Vagina (tissue), 2 donors: ENCODE data around the gene PCSK6.
"Not testable (repeated sequence)": the region's sequence is repeated elsewhere in the genome, so short reads cannot be mapped to it uniquely, and the experiment has no call there.

Source experiments
- CTCF ChIP-seq, 3 experiments: fragments of 450-650 bp in 2 of 3; fragments of 200-600 bp in 1 of 3; sonication (generic) in 1 of 3; IDR thresholded peaks; one replicate each; pipeline ENCODE4 v1.5.1; 2017 to 2019; ENCODE audit warnings: antibody characterized with exemption in 3 of 3, mild to moderate bottlenecking in 2 of 3, moderate library complexity in 2 of 3
- POLR2A ChIP-seq, 2 donors: fragments of 450-650 bp; IDR thresholded peaks; one replicate each; pipeline ENCODE4 v1.6.1; 2017; ENCODE audit warnings: antibody characterized with exemption in 2 of 2, mild to moderate bottlenecking in 2 of 2, moderate library complexity in 2 of 2
- POLR2AphosphoS5 ChIP-seq, 2 donors: sonication (generic); formaldehyde crosslinking; IDR thresholded peaks; one replicate each; pipeline ENCODE4 v1.9.0; 2017; ENCODE audit warnings: antibody characterized with exemption in 2 of 2, mild to moderate bottlenecking in 2 of 2, low read depth in 1 of 2; ENCODE audit not compliant: insufficient read depth in 1 of 2

DNA sequence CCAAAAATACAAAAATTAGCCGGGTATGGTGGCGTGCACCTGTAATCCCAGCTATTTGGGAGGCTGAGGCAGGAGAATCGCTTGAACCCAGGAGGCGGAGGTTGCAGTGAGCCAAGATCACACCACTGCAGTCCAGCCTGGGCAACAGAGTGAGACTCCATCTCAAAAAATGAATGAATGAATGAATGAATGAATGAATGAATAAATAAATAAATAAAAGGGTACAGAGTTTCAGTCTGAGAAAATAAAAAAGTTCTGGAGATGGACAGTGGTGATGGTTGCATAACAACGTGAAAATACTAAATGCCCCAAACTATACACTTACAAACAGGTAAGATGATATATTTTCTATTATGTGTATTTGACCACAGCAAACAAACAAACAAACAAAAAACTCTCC lies 34.7 kb downstream of the PCSK6 start:
- TF ChIP-seq CTCF (IDR thresholded peaks at IDR 0.05); POLR2AphosphoS5 (IDR thresholded peaks at IDR 0.05; ENCODE audit: insufficient read depth in 1 of 2, low read depth in 1 of 2); POLR2A (IDR thresholded peaks at IDR 0.05): not testable (repeated sequence)
